ENCODE results near the gene KMT2C.

DNA sequence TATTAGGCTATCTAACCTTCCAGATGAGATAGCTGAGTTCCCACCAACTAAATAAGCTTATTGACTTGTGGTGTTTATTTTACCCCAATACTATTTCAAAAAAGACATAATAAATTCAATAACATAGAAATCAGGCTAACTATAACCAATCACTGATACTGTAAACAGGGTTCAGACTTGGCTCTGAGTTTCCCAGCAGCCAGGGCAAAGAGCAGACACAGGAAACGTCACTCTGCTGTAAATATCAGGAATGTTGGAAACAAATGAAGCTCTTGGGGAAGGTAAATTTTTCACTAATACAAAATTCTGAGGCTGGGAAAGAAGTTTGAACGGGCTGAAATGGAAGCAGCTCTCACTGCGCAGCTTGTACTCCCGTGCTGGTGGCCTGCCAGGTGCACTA is 295.7 kb downstream of the KMT2C start:
- TF ChIP-seq POLR2AphosphoS5 (IDR thresholded peaks at IDR 0.05; ENCODE audit: low read depth, low read length), result no peak
- no peak for TF ChIP-seq POLR2A (IDR thresholded peaks at IDR 0.05; ENCODE audit: low read depth, low read length)
- no peak for TF ChIP-seq TAF1 (IDR thresholded peaks at IDR 0.05; ENCODE audit: low read depth, low read length)
- TF ChIP-seq SPI1 (IDR thresholded peaks at IDR 0.05; ENCODE audit: low read depth, low read length), result no peak
- no peak for TF ChIP-seq POU2F2 (IDR thresholded peaks at IDR 0.05; ENCODE audit: low read depth, low read length)
- no peak for TF ChIP-seq PAX5 (IDR thresholded peaks at IDR 0.05; ENCODE audit: insufficient read depth, low read length, severe bottlenecking)

Data from GM12891 (cell line).